Right ventricle myocardium superior (tissue), 1 donor: Measurements from ENCODE around the gene POU6F1. TPM values are rescaled to one million over a fixed set of nuclear protein-coding genes. Genes with fewer than 3 reads are reported as not detected.

ENCODE experiments used
- ATAC-seq: fragments of 200-7000 bp; cut with Tn5 transposase; one replicate; pipeline ENCODE4 v1.9.1; 2020; ENCODE audit warnings: mild to moderate bottlenecking; ENCODE audit not compliant: poor library complexity
- DNase-seq: peaks from one replicate; pipeline ENCODE4 v3.0.0-alpha.2; 2020
- intact Hi-C: fragments of 100-400 bp; cut with DNase I; formaldehyde crosslinking; loops from one replicate; pipeline ENCODE4 v1.11.2; 2022
- total RNA-seq: library from RNA; stranded (reverse); fragmentation: NEBNext Ultra II Directional; extraction: Animal tissue kit (Norgen Biotek cat#: 25700); gene quantifications from one replicate; pipeline ENCODE4 v1.2.1, GENCODE V29; 2021
- donor health status: DM: no; HTN: yes; CAD: no; lungs with severe emphysema.

POU6F1 gene
- total RNA-seq, 1 donor from 2014 or later, result 10.0 TPM

- ATAC-seq, result no peak
- intact Hi-C loops, result no loop called here
- no peak for DNase-seq
Measured at GRCh38 chr12:51185171-51185717, 32.6 kb downstream of the POU6F1 start.

GRCh38 chr12:51183816-51184215 is 34.0 kb downstream of the POU6F1 start:
- intact Hi-C loops, result no loop called here
- peak; percentile 60 for DNase-seq

GRCh38 chr12:51183349-51183748 is 34.5 kb downstream of the POU6F1 start:
- intact Hi-C loops, result no loop called here
- no peak for ATAC-seq
- DNase-seq, result no peak

More at GRCh38 chr12:51183816-51184215, 34.0 kb downstream of the POU6F1 start:
- ATAC-seq, result peak; percentile 87

GRCh38 chr12:51181558-51181957 is 36.3 kb downstream of the POU6F1 start:
- no peak for ATAC-seq
- intact Hi-C loops, result no loop called here
- no peak for DNase-seq

GRCh38 chr12:51177897-51178296 is 40.0 kb downstream of the POU6F1 start:
- ATAC-seq (no peak), DNase-seq (no peak)
- intact Hi-C loops, result no loop called here

GRCh38 chr12:51174501-51174900 is 43.4 kb downstream of the POU6F1 start:
- intact Hi-C loops, result no loop called here
- DNase-seq (no peak), ATAC-seq (no peak)

GRCh38 chr12:51172515-51173431 is 45.1 kb downstream of the POU6F1 start, which contains the start of gene TFCP2:
Gene TFCP2 (minus strand): TSS chr12:51173135. CDS start chr12:51172422, 713 bp downstream.
- DNase-seq (peak; percentile 99), ATAC-seq (peak; percentile 100)
- intact Hi-C loops, result no loop called here

GRCh38 chr12:51171884-51172514 is 45.9 kb downstream of the POU6F1 start:
- ATAC-seq (peak; percentile 2), DNase-seq (no peak)
- intact Hi-C loops, result no loop called here

- ATAC-seq (no peak), DNase-seq (no peak)
- intact Hi-C loops, result no loop called here
Measured at GRCh38 chr12:51163795-51164194, 54.1 kb downstream of the POU6F1 start.

- intact Hi-C loops, result no loop called here
- ATAC-seq, result no peak
Measured at GRCh38 chr12:51162217-51162616, 55.6 kb downstream of the POU6F1 start.

GRCh38 chr12:51160814-51161459 is 56.9 kb downstream of the POU6F1 start:
- ATAC-seq, result peak; percentile 48
- DNase-seq, result no peak
- intact Hi-C loops, result no loop called here

More at GRCh38 chr12:51162217-51162616, 55.6 kb downstream of the POU6F1 start:
- DNase-seq, result no peak

- DNase-seq (no peak), ATAC-seq (no peak)
- intact Hi-C loops, result no loop called here
Measured at GRCh38 chr12:51156245-51156765, 61.6 kb downstream of the POU6F1 start.

- intact Hi-C loops, result no loop called here
- DNase-seq, result no peak
- no peak for ATAC-seq
Measured at GRCh38 chr12:51152953-51153352, 64.9 kb downstream of the POU6F1 start.

- intact Hi-C loops, result no loop called here
- no peak for ATAC-seq
Measured at GRCh38 chr12:51150777-51151176, 67.1 kb downstream of the POU6F1 start.

GRCh38 chr12:51147309-51147708 is 70.6 kb downstream of the POU6F1 start:
- no peak for ATAC-seq
- intact Hi-C loops, result no loop called here
- no peak for DNase-seq

More at GRCh38 chr12:51150777-51151176, 67.1 kb downstream of the POU6F1 start:
- no peak for DNase-seq

- intact Hi-C loops, result no loop called here
- DNase-seq, result no peak
- no peak for ATAC-seq
Measured at GRCh38 chr12:51139292-51139844, 78.5 kb downstream of the POU6F1 start.
